GM04503 (cell line): ENCODE results near the gene IER2.
"Not testable (repeated sequence)": the region's sequence is repeated elsewhere in the genome, so short reads cannot be mapped to it uniquely, and the experiment has no call there.

ENCODE experiments used
- DNase-seq: peaks from one replicate; pipeline ENCODE4 v3.0.0-alpha.2; 2012; ENCODE audit warnings: low read depth

Gene IER2

DNA sequence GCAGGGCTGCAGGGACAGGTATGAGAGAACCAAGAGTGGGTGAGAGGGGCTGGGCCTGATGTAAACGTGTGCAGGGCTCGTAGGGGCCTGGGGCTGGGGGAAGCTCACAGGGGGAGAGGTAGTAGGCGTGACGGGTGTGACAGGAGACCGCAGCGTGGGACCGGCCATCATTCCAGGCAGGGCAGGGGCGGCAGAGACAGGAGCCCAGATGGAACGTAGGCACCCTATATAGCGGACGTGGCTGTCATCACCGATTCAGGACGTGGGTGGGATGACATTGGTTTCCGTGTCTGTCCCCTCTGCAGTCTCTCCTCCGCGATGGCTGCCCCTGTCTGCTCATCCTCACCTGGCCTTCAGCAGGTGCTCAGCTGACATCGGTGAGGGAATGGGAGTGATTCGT lies 48.4 kb downstream of the IER2 start:
- DNase-seq, result no peak

- not testable (repeated sequence) for DNase-seq
Measured at GRCh38 chr19:13202112-13202511, 51.9 kb downstream of the IER2 start.
